ENCODE results near the gene ARHGEF7.

GRCh38 chr13:111216166-111216960, 101.3 kb downstream of the ARHGEF7 start:
- peak; percentile 42 for TF ChIP-seq CTCF (conservative IDR thresholded peaks at IDR 0.05)
- TF ChIP-seq ZFX (IDR thresholded peaks at IDR 0.05), result no peak

Data from C4-2B (cell line).